ENCODE results near the gene KCNMA1. TPM values are rescaled to one million over a fixed set of nuclear protein-coding genes. Genes with fewer than 3 reads are reported as not detected.
A peak's percentile ranks its signal among the peaks of the same experiment; 100 is the strongest.

KCNMA1 gene
- total RNA-seq, 2 experiments from 2014 or later, result 0.55 to 1.5 TPM

GRCh38 chr10:77001206-77001605, 636.4 kb downstream of the KCNMA1 start:
- H3K4me3 Mint-ChIP-seq, result no peak overlapping the region
- ATAC-seq (no peak), DNase-seq (no peak)
- H3K9me3 Mint-ChIP-seq (ENCODE audit: low read depth), result no peaks in the 10 kb centered on the region
- CTCF ChIA-PET, result no interaction called here
- H3K4me1 Mint-ChIP-seq, result no peaks in the 10 kb centered on the region
- H3K27me3 Mint-ChIP-seq, result peaks cover 6% of the 10 kb centered on the region
- no peak overlapping the region for H3K27ac Mint-ChIP-seq
- no peaks in the 10 kb centered on the region for H3K36me3 Mint-ChIP-seq

GRCh38 chr10:76998451-76998850, 639.2 kb downstream of the KCNMA1 start:
- DNase-seq (no peak), ATAC-seq (no peak)
- Mint-ChIP-seq H3K27me3 (peaks cover 3% of the 10 kb centered on the region), H3K36me3 (no peaks in the 10 kb centered on the region), H3K9me3 (ENCODE audit: low read depth) (no peaks in the 10 kb centered on the region), H3K4me1 (no peaks in the 10 kb centered on the region), H3K27ac (no peak overlapping the region), H3K4me3 (no peak overlapping the region)
- CTCF ChIA-PET, result no interaction called here

- no peak overlapping the region for H3K27ac Mint-ChIP-seq
- CTCF ChIA-PET, result interaction anchor here (1.4 kb wide), 1 partner anchor 12 kb away, joined by 3 read pairs; no protein-coding TSS in a partner anchor
- no peaks in the 10 kb centered on the region for H3K4me1 Mint-ChIP-seq
- H3K36me3 Mint-ChIP-seq, result no peaks in the 10 kb centered on the region
- H3K27me3 Mint-ChIP-seq, result peaks cover 3% of the 10 kb centered on the region
- DNase-seq (no peak), ATAC-seq (no peak)
- no peaks in the 10 kb centered on the region for H3K9me3 Mint-ChIP-seq (ENCODE audit: low read depth)
- H3K4me3 Mint-ChIP-seq, result no peak overlapping the region
Observed at GRCh38 chr10:76997631-76998030, 640.0 kb downstream of the KCNMA1 start.

GRCh38 chr10:76995023-76995422, 642.6 kb downstream of the KCNMA1 start:
- no peak overlapping the region for H3K4me3 Mint-ChIP-seq
- CTCF ChIA-PET, result interaction anchor here (2.1 kb wide), 1 partner anchor 10 kb away, joined by 5 read pairs; no protein-coding TSS in a partner anchor
- H3K9me3 Mint-ChIP-seq (ENCODE audit: low read depth), result no peaks in the 10 kb centered on the region
- H3K36me3 Mint-ChIP-seq, result no peaks in the 10 kb centered on the region
- peaks cover 3% of the 10 kb centered on the region for H3K27me3 Mint-ChIP-seq
- ATAC-seq, result no peak
- H3K4me1 Mint-ChIP-seq, result no peaks in the 10 kb centered on the region
- no peak overlapping the region for H3K27ac Mint-ChIP-seq
- no peak for DNase-seq

GRCh38 chr10:76993213-76993612, 644.4 kb downstream of the KCNMA1 start:
- Mint-ChIP-seq H3K27ac (no peak overlapping the region), H3K27me3 (peaks cover 3% of the 10 kb centered on the region), H3K9me3 (ENCODE audit: low read depth) (no peaks in the 10 kb centered on the region), H3K4me1 (no peaks in the 10 kb centered on the region), H3K4me3 (no peak overlapping the region), H3K36me3 (no peaks in the 10 kb centered on the region)
- CTCF ChIA-PET, result interaction anchor here (1.6 kb wide), 1 partner anchor 12 kb away, joined by 4 read pairs; no protein-coding TSS in a partner anchor
- DNase-seq (no peak), ATAC-seq (no peak)

GRCh38 chr10:76992467-76992866, 645.1 kb downstream of the KCNMA1 start:
- no peaks in the 10 kb centered on the region for H3K9me3 Mint-ChIP-seq (ENCODE audit: low read depth)
- no peak overlapping the region for H3K4me3 Mint-ChIP-seq
- H3K4me1 Mint-ChIP-seq, result no peaks in the 10 kb centered on the region
- H3K27ac Mint-ChIP-seq, result no peak overlapping the region
- H3K27me3 Mint-ChIP-seq, result peaks cover 3% of the 10 kb centered on the region
- DNase-seq (no peak), ATAC-seq (no peak)
- no peaks in the 10 kb centered on the region for H3K36me3 Mint-ChIP-seq
- CTCF ChIA-PET, result interaction anchor here (1.1 kb wide), 1 partner anchor 12 kb away, joined by 3 read pairs; no protein-coding TSS in a partner anchor

GRCh38 chr10:76991621-76992020, 646.0 kb downstream of the KCNMA1 start:
- Mint-ChIP-seq H3K27ac (no peak overlapping the region), H3K27me3 (peaks cover 3% of the 10 kb centered on the region), H3K36me3 (no peaks in the 10 kb centered on the region), H3K9me3 (ENCODE audit: low read depth) (no peaks in the 10 kb centered on the region), H3K4me1 (no peaks in the 10 kb centered on the region), H3K4me3 (no peak overlapping the region)
- no peak for ATAC-seq
- DNase-seq, result no peak
- CTCF ChIA-PET, result interaction anchor here (1.1 kb wide), 1 partner anchor 13 kb away, joined by 3 read pairs; no protein-coding TSS in a partner anchor

- Mint-ChIP-seq H3K27ac (no peak overlapping the region), H3K36me3 (no peaks in the 10 kb centered on the region), H3K4me3 (no peak overlapping the region), H3K4me1 (no peaks in the 10 kb centered on the region), H3K9me3 (ENCODE audit: low read depth) (no peaks in the 10 kb centered on the region), H3K27me3 (no peaks in the 10 kb centered on the region)
- ATAC-seq (no peak), DNase-seq (no peak)
- CTCF ChIA-PET, result interaction anchor here (2.3 kb wide), 1 partner anchor 15 kb away, joined by 6 read pairs; no protein-coding TSS in a partner anchor
Observed at GRCh38 chr10:76990561-76990960, 647.0 kb downstream of the KCNMA1 start.

- Mint-ChIP-seq H3K27me3 (no peaks in the 10 kb centered on the region), H3K4me1 (no peaks in the 10 kb centered on the region), H3K9me3 (ENCODE audit: low read depth) (no peaks in the 10 kb centered on the region), H3K4me3 (no peak overlapping the region), H3K27ac (no peak overlapping the region), H3K36me3 (no peaks in the 10 kb centered on the region)
- DNase-seq (peak; percentile 71), ATAC-seq (no peak)
- CTCF ChIA-PET, result interaction anchor here (0.8 to 1.3 kb wide), 4 partner anchors 11 to 22 kb away, joined by 3 to 5 read pairs (median 4); no protein-coding TSS in a partner anchor
Observed at GRCh38 chr10:76984559-76985443, 652.8 kb downstream of the KCNMA1 start.

- ATAC-seq, result no peak
- Mint-ChIP-seq H3K4me3 (no peak overlapping the region), H3K27me3 (no peaks in the 10 kb centered on the region), H3K4me1 (no peaks in the 10 kb centered on the region), H3K9me3 (ENCODE audit: low read depth) (no peaks in the 10 kb centered on the region), H3K36me3 (no peaks in the 10 kb centered on the region), H3K27ac (no peak overlapping the region)
- CTCF ChIA-PET, result interaction anchor here (1.1 kb wide), 1 partner anchor 22 kb away, joined by 3 read pairs; no protein-coding TSS in a partner anchor
- no peak for DNase-seq
Observed at GRCh38 chr10:76983624-76984023, 654.0 kb downstream of the KCNMA1 start.

GRCh38 chr10:76982671-76983070, 654.9 kb downstream of the KCNMA1 start:
- no peak for ATAC-seq
- CTCF ChIA-PET, result interaction anchor here (1.1 kb wide), 1 partner anchor 23 kb away, joined by 3 read pairs; no protein-coding TSS in a partner anchor
- Mint-ChIP-seq H3K27ac (no peak overlapping the region), H3K4me3 (no peak overlapping the region), H3K36me3 (no peaks in the 10 kb centered on the region), H3K4me1 (no peaks in the 10 kb centered on the region), H3K27me3 (no peaks in the 10 kb centered on the region), H3K9me3 (ENCODE audit: low read depth) (no peaks in the 10 kb centered on the region)
- DNase-seq, result no peak

GRCh38 chr10:76981251-76981650, 656.4 kb downstream of the KCNMA1 start:
- DNase-seq (no peak), ATAC-seq (no peak)
- H3K9me3 Mint-ChIP-seq (ENCODE audit: low read depth), result no peaks in the 10 kb centered on the region
- no peak overlapping the region for H3K27ac Mint-ChIP-seq
- H3K36me3 Mint-ChIP-seq, result no peaks in the 10 kb centered on the region
- no peaks in the 10 kb centered on the region for H3K27me3 Mint-ChIP-seq
- no peaks in the 10 kb centered on the region for H3K4me1 Mint-ChIP-seq
- H3K4me3 Mint-ChIP-seq, result no peak overlapping the region
- CTCF ChIA-PET, result no interaction called here

- Mint-ChIP-seq H3K9me3 (ENCODE audit: low read depth) (no peaks in the 10 kb centered on the region), H3K4me3 (no peak overlapping the region), H3K36me3 (no peaks in the 10 kb centered on the region), H3K27ac (no peak overlapping the region), H3K4me1 (no peaks in the 10 kb centered on the region), H3K27me3 (no peaks in the 10 kb centered on the region)
- CTCF ChIA-PET, result no interaction called here
- ATAC-seq, result no peak
- no peak for DNase-seq
Observed at GRCh38 chr10:76977901-76978300, 659.7 kb downstream of the KCNMA1 start.

GRCh38 chr10:76977046-76977445, 660.6 kb downstream of the KCNMA1 start:
- DNase-seq (no peak), ATAC-seq (no peak)
- CTCF ChIA-PET, result no interaction called here
- Mint-ChIP-seq H3K27me3 (no peaks in the 10 kb centered on the region), H3K4me3 (no peak overlapping the region), H3K36me3 (no peaks in the 10 kb centered on the region), H3K9me3 (ENCODE audit: low read depth) (no peaks in the 10 kb centered on the region), H3K4me1 (no peaks in the 10 kb centered on the region), H3K27ac (no peak overlapping the region)
